IPS-15b (cell line): Measurements from ENCODE around the gene ANKMY2.

Experiments used
- H3K27me3 ChIP-seq: one replicate; pipeline ENCODE4 v1.6.1; 2013; ENCODE audit warnings: low read length; ENCODE audit not compliant: control insufficient read depth, insufficient read depth
- H3K36me3 ChIP-seq: one replicate; pipeline ENCODE4 v1.6.1; 2013; ENCODE audit warnings: low read length; ENCODE audit not compliant: control insufficient read depth, insufficient read depth
- H3K4me1 ChIP-seq: one replicate; pipeline ENCODE4 v1.6.1; 2013; ENCODE audit warnings: mild to moderate bottlenecking, low read length; ENCODE audit not compliant: control insufficient read depth, insufficient read depth
- H3K4me3 ChIP-seq: one replicate; pipeline ENCODE4 v1.5.1; 2013; ENCODE audit warnings: low read depth, low read length
- H3K9ac ChIP-seq: one replicate; pipeline ENCODE4 v1.6.1; 2013; ENCODE audit warnings: low read depth, mild to moderate bottlenecking, low read length
- H3K9me3 ChIP-seq: one replicate; pipeline ENCODE4 v1.6.1; 2013; ENCODE audit warnings: mild to moderate bottlenecking, low read length; ENCODE audit not compliant: control insufficient read depth, insufficient read depth

Gene ANKMY2

DNA sequence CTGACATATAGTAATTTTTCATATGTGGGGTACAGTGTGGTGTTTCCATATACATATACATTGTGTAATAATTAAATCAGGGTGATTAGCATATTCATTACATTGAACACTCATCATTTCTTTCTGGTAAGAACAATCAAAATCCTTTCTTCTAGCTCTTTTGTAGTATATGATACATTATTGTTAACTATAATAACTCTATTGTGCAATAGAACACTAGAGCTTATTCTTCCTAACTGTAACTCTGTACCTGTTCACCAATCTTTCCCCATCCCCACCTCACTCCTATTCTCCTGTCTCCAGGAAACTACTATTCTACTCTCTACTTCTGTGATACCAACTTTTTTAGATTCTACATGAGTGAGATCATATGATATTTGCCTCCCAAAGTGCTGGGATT is 9.8 kb upstream of the ANKMY2 start:
- no peak overlapping the region for H3K4me3 ChIP-seq
- no peaks in the 10 kb centered on the region for H3K36me3 ChIP-seq
- H3K9ac ChIP-seq = no peak overlapping the region
- peaks cover 6% of the 10 kb centered on the region for H3K4me1 ChIP-seq
- no peaks in the 10 kb centered on the region for H3K9me3 ChIP-seq
- H3K27me3 ChIP-seq = no peaks in the 10 kb centered on the region

DNA sequence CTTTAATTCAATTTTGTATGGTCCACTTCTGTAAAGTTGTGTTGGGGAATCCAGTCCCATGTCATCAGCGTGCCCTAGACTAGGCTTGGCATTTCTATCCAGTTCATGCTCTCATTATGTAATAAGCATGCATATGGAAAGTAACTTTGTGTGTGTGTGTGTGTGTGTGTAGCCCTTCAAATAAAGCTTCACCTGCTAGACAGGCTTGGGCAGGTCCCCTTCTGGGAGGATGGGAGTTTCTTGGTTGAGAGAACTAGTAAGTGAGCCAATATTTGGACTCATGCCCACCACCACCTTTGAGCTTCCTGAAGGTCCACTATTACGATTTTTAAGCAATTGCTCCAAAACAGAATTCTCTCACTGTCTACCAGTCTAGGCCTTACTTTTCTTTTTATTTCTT is 7.3 kb upstream of the ANKMY2 start:
- H3K4me1 ChIP-seq = peaks cover 16% of the 10 kb centered on the region
- H3K9me3 ChIP-seq = no peaks in the 10 kb centered on the region
- H3K36me3 ChIP-seq = no peaks in the 10 kb centered on the region
- no peak overlapping the region for H3K9ac ChIP-seq
- no peak overlapping the region for H3K4me3 ChIP-seq
- H3K27me3 ChIP-seq = no peaks in the 10 kb centered on the region

DNA sequence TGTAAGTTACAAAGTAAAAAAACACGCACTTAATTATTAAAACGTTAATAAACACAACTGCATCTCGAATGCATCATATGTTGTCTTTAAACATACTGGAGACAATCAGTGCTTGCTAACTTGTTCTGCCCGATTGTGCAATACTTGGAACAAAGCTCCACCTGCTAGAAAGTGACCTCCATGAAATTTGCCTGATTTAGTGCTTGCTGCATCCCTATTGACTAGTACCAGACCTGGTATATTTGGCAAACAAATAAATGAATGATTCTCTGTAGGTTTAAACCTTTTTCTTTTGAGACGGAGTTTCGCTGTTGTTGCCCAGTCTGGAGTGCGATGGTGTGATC is 6.7 kb upstream of the ANKMY2 start:
- H3K9ac ChIP-seq = no peak overlapping the region
- H3K36me3 ChIP-seq = no peaks in the 10 kb centered on the region
- H3K4me1 ChIP-seq = peaks cover 16% of the 10 kb centered on the region
- no peak overlapping the region for H3K4me3 ChIP-seq
- no peaks in the 10 kb centered on the region for H3K9me3 ChIP-seq
- no peaks in the 10 kb centered on the region for H3K27me3 ChIP-seq

DNA sequence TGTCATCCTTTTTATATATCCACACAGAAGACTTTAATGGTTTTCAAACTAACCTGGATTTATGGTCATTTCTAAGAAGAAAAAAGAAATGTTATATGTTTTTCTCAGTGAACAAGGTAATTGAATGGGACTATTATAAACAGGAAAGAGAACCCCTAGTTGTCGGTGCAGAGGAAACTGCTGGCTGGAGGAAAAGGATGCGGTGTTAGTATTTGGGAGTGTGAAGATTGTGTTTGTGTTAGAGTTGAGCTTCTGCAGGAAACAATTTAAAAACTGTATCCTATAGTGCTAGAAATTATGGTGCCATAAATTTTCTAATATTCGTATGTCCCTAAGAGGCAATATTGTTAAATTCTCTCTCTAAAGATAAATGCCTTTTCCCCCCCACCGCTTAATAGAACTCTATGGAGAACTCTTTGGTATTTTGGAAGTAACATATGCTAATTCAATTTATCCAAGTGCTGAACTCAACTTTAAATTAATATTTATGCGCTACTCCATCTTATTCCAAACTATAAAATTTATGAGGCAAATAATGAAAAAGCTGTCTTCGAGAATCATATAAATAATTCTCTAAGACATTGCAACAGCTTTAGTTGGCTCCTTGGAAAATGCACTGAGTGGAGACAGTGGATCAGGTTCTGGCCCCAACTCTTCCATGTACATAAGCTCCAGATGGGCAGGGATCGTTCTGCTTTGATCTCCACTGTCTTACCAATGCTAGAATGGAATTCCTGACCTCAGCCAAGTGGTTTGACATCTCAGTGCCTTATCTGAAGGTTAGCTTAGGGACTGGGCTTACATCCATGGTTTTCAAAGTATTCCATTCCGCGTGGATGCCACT is 6.1 kb upstream of the ANKMY2 start:
- no peaks in the 10 kb centered on the region for H3K27me3 ChIP-seq
- H3K9me3 ChIP-seq = no peaks in the 10 kb centered on the region
- H3K9ac ChIP-seq = no peak overlapping the region
- H3K4me1 ChIP-seq = peaks cover 19% of the 10 kb centered on the region
- H3K4me3 ChIP-seq = no peak overlapping the region
- no peaks in the 10 kb centered on the region for H3K36me3 ChIP-seq

DNA sequence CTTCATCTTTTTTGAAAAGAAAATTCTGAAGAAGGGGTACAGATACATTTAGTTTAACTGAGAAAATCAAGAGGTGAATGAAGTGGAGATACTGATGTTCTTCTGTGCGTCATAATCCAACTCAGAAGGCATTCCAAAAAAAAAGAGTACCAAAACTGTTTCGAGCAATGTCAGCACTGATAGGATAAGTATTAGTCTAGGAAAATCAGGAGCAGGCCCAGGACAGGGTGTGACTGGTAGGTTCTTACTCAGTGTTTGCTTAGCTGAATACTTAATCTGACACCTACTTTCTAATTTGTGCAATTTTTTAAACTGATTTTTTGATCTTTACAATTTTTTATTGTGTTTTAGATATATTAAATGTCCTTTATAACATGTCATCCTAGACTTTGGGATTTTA is 4.7 kb upstream of the ANKMY2 start:
- Histone ChIP-seq H3K9ac (no peak overlapping the region), H3K9me3 (no peaks in the 10 kb centered on the region), H3K4me1 (peaks cover 19% of the 10 kb centered on the region), H3K36me3 (no peaks in the 10 kb centered on the region), H3K27me3 (no peaks in the 10 kb centered on the region), H3K4me3 (no peak overlapping the region)

DNA sequence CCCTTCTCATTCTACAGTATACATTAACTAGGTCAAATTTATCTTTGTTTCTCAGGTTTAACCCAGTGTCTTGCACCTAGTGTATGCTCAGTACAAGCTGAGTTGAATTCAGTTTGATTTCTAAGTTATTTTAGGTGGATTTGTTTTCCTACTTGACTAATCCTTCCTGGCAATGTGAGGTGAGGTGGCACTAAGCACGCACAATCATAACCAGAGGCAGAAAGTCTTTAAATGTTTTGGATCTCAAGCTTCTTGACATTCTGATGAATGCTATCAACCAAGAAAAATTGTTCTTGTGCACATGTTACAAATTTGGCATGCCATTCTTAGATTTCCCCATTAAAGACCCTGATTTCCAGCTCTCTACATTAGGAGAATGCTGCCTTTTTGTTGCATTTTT is 3.6 kb upstream of the ANKMY2 start:
- Histone ChIP-seq H3K9ac (no peak overlapping the region), H3K4me1 (peaks cover 19% of the 10 kb centered on the region), H3K4me3 (no peak overlapping the region)

DNA sequence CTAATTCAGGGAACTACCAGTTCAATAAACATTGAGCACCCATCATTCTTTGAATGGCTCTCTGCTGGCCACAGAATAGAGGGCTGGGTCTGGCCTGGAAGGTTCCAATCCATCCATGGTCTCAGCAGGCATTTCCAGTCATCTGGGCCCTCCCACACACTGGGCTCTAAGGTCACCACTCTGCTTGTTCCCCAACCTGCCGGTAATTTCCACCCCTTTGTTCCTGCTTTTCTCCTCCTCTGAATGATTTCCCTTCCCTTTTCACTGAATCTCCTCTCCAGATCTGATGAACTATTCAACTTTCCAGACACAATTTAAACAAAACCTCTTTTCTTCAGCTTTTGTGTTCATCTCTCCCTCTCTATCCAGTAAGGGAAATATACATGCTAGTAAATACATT is 3.0 kb upstream of the ANKMY2 start:
- Histone ChIP-seq H3K4me3 (no peak overlapping the region), H3K4me1 (peaks cover 19% of the 10 kb centered on the region), H3K27me3 (peaks cover 7% of the 10 kb centered on the region), H3K36me3 (no peaks in the 10 kb centered on the region), H3K9me3 (no peaks in the 10 kb centered on the region), H3K9ac (no peak overlapping the region)

More for the DNA sequence above, 3.6 kb upstream of the ANKMY2 start:
- peaks cover 3% of the 10 kb centered on the region for H3K27me3 ChIP-seq
- no peaks in the 10 kb centered on the region for H3K9me3 ChIP-seq
- no peaks in the 10 kb centered on the region for H3K36me3 ChIP-seq

DNA sequence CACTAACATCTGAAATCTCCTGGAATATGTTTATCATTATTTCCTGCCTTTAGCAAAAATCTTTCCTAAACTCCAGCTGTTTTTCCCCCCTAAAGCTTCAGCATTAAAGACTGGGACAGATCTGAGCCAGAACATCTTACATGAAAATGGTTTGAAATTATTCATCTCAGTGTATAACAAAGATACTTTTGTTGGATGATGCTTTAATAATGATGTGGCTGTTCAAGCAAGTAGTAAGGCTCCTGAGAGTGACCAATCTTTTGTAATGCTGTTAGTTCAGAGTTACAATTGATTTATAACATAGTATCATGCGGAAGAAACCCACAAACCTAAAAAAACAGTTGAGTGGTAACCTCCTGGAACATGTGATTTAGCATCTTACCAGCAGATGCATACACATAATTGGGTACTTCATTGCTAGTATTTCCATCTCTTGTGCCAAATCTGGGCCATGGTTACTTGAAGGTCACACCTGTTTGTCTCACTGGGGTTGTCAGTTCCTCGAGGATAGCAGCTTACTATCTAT is 1.9 kb upstream of the ANKMY2 start:
- H3K4me3 ChIP-seq = peak overlapping the region; percentile 89

DNA sequence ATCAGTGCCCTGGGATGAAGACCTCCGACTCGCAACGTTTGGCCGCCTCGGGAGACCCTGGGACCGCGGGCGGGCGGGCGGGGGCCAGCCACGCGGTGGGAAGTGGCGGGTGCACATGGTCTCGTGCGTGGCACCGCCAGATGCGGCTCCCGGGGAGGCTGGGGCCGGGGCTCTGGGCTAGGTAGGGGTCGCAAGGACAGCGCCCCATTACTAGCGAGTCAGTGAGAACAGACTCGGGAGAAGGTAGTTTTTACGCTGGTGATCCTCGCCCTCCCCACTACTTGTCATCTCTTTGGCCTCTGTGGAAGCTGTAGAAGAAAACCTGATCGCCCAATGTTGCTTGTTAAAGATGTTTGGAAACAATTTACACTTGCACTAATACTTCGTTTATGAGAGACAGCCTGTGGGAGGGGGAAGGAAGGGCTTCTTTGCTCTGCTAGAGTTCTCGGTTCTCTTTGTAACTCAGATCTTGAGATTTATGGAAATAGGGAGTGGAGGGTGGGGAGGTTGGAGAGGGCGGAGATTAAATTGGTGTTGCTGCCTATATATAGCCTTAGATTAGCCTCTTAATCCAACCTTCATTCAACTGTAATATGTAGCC is 1.0 kb upstream of the ANKMY2 start:
- Histone ChIP-seq H3K4me1 (peaks cover 19% of the 10 kb centered on the region), H3K4me3 (peak overlapping the region; percentile 89), H3K36me3 (no peaks in the 10 kb centered on the region), H3K27me3 (peaks cover 7% of the 10 kb centered on the region), H3K9ac (peak overlapping the region; percentile 97), H3K9me3 (no peaks in the 10 kb centered on the region)

More for the DNA sequence above, 1.9 kb upstream of the ANKMY2 start:
- Histone ChIP-seq H3K27me3 (peaks cover 7% of the 10 kb centered on the region), H3K9ac (no peak overlapping the region), H3K36me3 (no peaks in the 10 kb centered on the region), H3K4me1 (peaks cover 19% of the 10 kb centered on the region), H3K9me3 (no peaks in the 10 kb centered on the region)

DNA sequence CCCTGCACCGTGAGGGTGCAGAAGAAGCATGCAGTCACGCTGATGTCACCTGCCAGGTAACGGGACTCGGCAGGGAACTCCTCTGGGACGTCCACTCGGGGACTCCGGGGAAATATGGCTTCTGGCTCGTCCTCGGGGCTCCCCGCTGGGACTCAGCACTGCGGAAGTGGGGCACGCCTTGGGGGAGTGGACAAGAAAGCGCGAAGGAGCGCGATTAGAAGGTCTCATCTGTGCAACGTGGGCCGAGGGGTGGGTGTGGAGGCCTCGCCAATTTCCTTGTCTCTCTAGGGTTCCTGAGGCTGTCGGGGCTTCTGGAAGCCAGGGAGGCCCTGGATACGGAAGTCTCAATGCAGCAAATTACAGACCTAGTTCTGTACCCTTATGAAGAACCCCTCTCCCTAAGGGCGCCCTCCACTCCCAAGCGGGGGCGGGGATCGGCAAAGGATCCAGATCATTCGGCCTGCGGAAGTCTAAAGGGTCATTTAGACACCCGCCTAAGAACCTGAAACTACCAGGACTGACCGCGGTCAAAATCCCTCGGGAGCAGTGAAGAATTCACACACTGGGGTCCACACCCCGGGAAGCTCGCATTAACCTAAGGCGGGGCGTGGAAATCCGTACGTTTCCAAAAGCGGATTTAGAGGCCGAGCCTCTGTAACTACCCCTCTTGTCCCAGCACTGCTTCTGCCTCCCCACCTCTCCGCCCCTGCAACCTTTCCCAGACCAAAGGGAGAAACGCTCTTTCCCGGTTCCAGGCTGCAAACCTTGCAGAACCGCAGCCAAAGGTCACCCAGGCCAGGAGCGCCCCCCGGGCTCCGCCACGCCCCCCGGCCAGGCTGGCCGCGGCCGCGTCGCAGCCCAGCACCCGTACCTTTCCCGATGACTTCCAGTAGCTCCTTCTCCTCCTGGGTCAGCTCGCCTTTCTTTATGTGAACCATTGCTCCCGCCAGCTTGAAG is 640 bp downstream of the ANKMY2 start:
- Histone ChIP-seq H3K9ac (peak overlapping the region; percentile 61), H3K9me3 (no peaks in the 10 kb centered on the region), H3K4me3 (peak overlapping the region; percentile 89), H3K36me3 (no peaks in the 10 kb centered on the region), H3K4me1 (peaks cover 19% of the 10 kb centered on the region), H3K27me3 (peaks cover 7% of the 10 kb centered on the region)

DNA sequence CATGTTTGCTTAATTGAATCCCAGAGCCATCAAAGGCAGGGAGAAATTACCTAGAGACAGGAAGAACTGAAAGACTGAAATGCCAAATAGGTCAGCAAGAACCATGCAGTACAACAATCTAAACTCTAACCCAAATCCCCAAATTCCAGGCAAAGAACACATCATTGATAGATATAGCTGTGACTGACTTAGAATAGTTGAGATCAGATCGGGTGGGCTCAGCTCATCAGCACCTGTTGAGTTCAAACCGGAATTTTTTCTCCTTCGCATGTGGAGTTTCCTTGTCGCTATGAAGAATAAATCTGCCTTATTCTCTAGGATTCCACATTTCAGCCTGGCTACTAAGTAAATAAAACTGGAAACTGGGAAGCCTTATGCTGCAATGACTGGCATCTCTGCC is 1.4 kb downstream of the ANKMY2 start:
- peaks cover 19% of the 10 kb centered on the region for H3K4me1 ChIP-seq
- peaks cover 7% of the 10 kb centered on the region for H3K27me3 ChIP-seq
- H3K9ac ChIP-seq = peak overlapping the region; percentile 61
- no peaks in the 10 kb centered on the region for H3K9me3 ChIP-seq
- peak overlapping the region; percentile 89 for H3K4me3 ChIP-seq
- H3K36me3 ChIP-seq = no peaks in the 10 kb centered on the region
